Activated T-cell treated with anti-CD3 and anti-CD28 coated beads for 1 hour (primary cell): Measurements from ENCODE around the gene MAEA.
"Not testable (repeated sequence)": the region's sequence is repeated elsewhere in the genome, so short reads cannot be mapped to it uniquely, and the experiment has no call there.

ENCODE experiments used
- DNase-seq: peaks from one replicate; pipeline ENCODE4 v3.0.0-alpha.2; 2020; ENCODE audit warnings: low read depth

The MAEA gene

GRCh38 chr4:1321946-1322650 lies 32.4 kb downstream of the MAEA start:
- no peak for DNase-seq

GRCh38 chr4:1323280-1323634 lies 33.6 kb downstream of the MAEA start:
- DNase-seq, result no peak

GRCh38 chr4:1323635-1324442 lies 34.1 kb downstream of the MAEA start:
- no peak for DNase-seq

GRCh38 chr4:1324443-1325175 lies 34.9 kb downstream of the MAEA start:
- DNase-seq, result not testable (repeated sequence)

- no peak for DNase-seq
These were observed 35.4 kb downstream of the MAEA start for GRCh38 chr4:1325176-1325480.

- DNase-seq, result no peak
These were observed 36.3 kb downstream of the MAEA start for GRCh38 chr4:1325681-1326635.

- no peak for DNase-seq
These were observed 37.2 kb downstream of the MAEA start for GRCh38 chr4:1326751-1327525.

GRCh38 chr4:1327526-1328266 lies 38.0 kb downstream of the MAEA start:
- DNase-seq, result no peak

- DNase-seq, result no peak
These were observed 38.8 kb downstream of the MAEA start for GRCh38 chr4:1328267-1329155.

- DNase-seq, result no peak
These were observed 40.0 kb downstream of the MAEA start for GRCh38 chr4:1329408-1330371.

- DNase-seq, result peak; percentile 34
These were observed 41.3 kb downstream of the MAEA start for GRCh38 chr4:1330761-1331590.

GRCh38 chr4:1331591-1332353 lies 42.1 kb downstream of the MAEA start:
- DNase-seq, result no peak

- no peak for DNase-seq
These were observed 43.0 kb downstream of the MAEA start for GRCh38 chr4:1332686-1333085.

- no peak for DNase-seq
These were observed 43.6 kb downstream of the MAEA start for GRCh38 chr4:1333256-1333655.

GRCh38 chr4:1333851-1334578 lies 44.3 kb downstream of the MAEA start:
- DNase-seq, result not testable (repeated sequence)

GRCh38 chr4:1334579-1334895 lies 44.8 kb downstream of the MAEA start:
- DNase-seq, result no peak
